AG09319 (cell line): ENCODE data around the gene SLC2A9.

Experiments used
- DNase-seq: peaks from one replicate; pipeline ENCODE4 v3.0.0-alpha.2; 2010; ENCODE audit warnings: low read depth; ENCODE audit errors: extremely low read depth
- CTCF ChIP-seq: IDR thresholded peaks from 2 replicates; pipeline ENCODE4 v1.5.1; 2011; ENCODE audit warnings: low read depth, mild to moderate bottlenecking, inconsistent platforms, low read length, moderate library complexity

SLC2A9 gene

GRCh38 chr4:9898596-9899305 is 122.5 kb downstream of the SLC2A9 start:
- TF ChIP-seq CTCF: no peak
- DNase-seq: no peak

- no peak for TF ChIP-seq CTCF
- no peak for DNase-seq
Measured at GRCh38 chr4:9895333-9895705, 126.0 kb downstream of the SLC2A9 start.

DNA sequence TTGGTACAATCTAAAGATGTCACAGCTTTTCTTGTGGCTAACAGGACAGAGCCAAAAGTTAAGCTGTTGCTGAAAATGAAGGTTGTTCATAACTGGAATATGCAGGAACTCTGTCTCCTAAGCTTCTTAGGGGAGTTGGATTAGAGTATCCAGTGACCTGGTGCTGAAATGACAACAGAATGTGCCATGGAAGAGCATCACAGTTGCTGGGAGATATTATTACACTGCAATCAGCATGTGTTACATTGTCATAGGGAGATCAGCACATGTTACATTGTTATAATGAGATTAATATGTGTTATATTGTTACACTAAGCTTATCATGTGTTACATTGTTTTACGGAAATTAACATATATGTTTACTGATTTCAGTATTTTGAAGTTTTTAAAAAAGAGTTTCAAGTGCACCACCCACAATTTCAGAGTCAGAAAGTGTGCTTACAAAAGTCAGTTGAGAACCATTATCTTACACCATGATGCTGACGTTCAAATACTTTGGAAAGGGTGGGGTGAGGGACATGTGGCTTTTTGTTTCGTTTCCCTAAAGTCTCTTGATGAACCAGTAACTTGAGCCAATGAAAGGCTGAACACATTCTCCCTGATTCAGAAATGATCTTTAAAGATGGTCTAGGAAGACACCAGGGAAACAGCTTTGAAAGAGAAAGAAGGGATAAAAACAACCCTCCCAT is 126.5 kb downstream of the SLC2A9 start:
- TF ChIP-seq CTCF: no peak
- no peak for DNase-seq

DNA sequence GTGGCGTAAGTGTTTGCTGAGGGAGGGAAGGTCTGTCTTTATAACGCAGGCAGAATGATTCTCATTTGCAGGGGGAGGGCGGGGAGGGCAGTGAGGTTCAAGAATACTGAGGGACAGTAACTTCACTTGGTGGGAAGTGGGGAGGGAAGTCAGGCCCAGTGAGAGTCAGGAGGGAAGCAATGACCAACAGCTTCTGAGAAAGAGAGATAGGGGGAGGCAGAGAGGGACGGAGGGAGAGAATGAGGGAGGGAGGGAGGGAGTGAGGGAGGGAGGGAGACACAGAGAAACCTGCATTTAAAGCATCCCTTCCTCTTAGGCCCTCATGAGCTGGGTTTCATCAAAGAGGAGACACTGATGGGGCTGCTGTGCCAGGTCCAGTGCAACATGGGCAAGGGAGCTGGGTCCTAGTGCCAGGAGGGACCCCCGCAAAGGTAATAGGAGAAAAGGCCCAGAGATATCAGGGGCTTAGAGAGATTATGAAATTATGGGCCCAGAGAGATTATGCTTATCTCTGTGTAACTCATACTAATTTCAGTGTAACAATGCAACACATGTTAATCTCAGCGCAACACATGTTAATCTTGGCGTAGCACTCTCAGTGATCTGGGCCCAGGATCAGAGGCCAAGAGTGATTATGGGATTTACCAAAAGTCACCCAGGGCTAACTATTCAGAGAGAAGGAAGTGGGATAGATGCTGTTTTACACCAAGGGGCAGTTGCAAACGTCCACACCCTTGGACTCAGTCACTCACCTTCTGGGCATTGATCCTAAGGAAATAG is 127.8 kb downstream of the SLC2A9 start:
- no peak for TF ChIP-seq CTCF
- DNase-seq: no peak

- TF ChIP-seq CTCF: no peak
- no peak for DNase-seq
Measured at GRCh38 chr4:9891740-9892139, 129.6 kb downstream of the SLC2A9 start.

GRCh38 chr4:9891056-9891455 is 130.2 kb downstream of the SLC2A9 start:
- TF ChIP-seq CTCF: no peak
- DNase-seq: no peak

GRCh38 chr4:9889306-9889705 is 132.0 kb downstream of the SLC2A9 start:
- no peak for TF ChIP-seq CTCF
- DNase-seq: no peak
